GM11168 (cell line): Measurements from ENCODE around the gene CLEC4C.

Source experiments
- in situ Hi-C: fragments of 300-500 bp; cut with MboI; formaldehyde crosslinking; loops from one replicate; pipeline ENCODE4 v1.12.0; 2022; ENCODE audit warnings: low sequenced_read_pairs; ENCODE audit not compliant: unreplicated experiment

Gene CLEC4C

DNA sequence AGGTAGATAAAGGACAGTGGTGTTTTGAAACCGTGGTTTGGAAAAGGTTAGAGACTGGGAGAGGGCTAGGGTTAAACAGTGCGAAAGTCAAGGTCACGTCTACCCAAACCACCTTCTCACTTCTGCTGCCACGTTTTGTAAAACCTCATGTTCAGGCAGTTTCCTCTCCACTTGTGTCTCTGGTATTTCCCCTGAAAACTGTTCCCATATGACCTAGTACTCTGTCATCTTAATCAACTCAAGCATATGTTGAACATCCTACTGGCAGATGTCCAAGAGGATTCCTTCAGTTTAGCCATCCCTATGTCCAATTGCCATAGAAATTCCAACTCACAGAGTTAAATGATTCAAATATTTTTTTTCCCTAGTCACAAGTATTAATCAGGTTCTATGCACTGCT is 17.4 kb downstream of the CLEC4C start:
- in situ Hi-C loops = no loop called here

DNA sequence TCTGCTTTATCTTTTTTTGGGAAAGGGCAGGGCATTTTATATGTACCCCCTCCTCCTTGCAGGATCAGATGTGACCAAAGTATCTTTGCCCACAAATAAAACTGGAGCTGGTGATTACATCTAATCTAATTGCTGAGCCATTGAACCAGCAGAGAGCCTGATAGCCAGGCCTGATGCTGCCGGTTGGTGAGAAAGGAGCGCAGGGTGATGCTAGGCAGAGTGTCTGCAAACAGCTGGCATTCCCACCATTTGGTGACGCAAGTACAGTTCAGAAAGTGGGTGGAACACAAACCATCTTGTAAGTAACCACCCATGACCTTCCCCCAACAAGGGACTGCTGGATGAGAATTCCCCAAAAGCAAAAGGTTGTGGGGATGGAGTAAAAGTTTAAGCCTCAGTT is 23.2 kb downstream of the CLEC4C start:
- in situ Hi-C loops = no loop called here

DNA sequence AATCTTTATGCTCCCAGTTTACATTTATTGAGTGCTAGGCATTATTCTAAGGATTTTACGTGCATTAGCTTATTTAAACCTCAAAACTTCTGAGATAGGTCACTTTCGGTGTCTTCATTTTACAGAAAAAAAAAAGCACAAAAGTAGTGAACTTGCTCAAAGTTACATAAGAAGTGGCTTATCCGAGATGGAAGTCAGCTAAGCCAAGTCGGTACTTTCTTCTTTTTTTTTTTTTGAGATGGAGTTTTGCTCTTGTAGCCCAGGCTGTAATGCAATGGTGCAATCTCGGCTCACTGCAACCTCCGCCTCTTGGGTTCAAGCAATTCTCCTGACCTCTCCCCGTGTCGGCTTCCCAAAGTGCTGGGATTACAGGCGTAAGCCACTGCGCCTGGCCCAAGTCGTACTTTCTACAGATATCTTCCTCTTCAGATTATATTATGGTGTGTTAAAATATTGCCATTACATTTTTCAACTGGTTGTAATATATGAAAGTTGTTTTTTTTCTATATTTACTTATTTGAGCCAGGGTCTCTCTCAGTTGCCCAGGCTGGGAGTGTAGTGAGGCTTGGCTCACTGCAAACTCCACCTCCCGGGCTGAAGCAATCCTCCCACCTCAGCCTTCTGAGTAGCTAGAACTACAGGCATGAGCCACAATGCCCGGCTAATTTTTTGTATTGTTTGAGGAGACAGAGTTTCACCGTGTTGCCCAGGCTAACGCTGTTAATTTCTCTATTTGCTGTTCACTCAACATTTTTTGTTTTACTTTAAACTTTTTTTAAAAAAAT is 27.0 kb downstream of the CLEC4C start:
- in situ Hi-C loops = loop anchor here (5.0 kb wide), 1 partner anchor 82 kb away; no protein-coding TSS in a partner anchor

DNA sequence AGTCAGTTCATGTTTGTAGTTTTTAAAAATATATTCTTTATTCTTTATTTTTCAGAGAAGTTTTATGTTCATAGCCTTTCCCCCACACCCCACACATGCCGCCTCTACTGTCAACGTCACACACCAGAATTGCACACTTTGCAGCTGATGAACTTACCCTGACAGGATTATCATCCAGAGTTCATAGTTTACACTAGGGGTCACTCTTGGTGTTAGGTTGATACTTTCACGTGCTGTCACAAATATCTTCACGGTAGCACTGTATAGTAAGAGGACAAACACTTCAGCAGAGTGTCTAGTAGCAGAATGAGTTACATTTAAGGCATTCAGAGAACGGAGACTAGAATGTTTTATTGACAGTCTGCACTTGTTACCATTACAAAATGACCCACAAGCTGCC is 30.8 kb downstream of the CLEC4C start:
- in situ Hi-C loops = loop anchor here (5.0 kb wide), 1 partner anchor 86 kb away; no protein-coding TSS in a partner anchor

DNA sequence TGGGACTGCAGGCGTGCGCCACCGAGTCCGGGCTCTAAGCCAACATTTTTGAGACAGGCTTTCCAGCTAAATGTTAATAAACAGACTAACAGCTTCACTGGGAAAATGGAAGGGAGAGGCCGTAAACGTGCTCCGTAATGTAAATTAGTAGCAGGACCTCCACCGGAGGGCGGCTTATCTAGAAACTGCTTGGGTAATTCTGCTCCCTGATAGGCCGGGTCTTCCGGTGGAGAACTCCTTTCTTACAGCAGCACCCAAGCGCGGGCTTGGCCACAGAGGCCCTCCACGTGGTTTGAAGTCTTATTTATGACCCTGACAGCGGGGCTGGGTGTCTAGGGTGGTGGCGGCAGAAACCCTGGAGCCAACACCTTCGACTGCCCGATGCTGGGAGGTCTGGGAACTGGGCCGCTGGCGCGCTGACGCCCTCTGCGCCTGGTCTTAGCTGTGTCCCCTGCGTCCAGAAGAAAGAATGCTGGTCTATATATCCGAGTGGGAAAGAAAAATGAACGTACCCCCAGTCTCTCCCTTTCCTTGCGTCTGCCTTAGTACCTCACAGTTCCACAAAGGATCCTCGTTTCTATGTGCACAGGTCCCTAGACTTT is 34.2 kb downstream of the CLEC4C start:
- in situ Hi-C loops = no loop called here

DNA sequence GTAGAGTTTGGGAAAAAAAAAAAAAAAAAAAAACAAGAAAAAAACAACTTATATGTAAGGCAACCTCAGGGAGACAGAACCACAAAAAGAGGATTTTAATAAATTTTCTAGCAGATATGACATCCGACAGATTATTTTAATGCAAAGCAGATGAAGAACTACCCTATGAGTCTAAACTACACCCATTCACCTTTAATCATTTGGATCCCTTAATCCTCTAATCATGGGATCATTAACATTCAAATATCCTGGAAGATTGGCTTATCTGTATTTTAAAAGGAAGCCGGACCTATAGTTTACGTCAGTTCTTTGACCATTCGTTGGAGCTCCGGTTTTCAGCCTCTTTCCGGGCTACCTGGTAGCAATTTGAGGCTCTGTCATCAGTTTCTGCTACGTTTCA is 36.0 kb downstream of the CLEC4C start, which contains the start of gene DPPA3:
TSS of gene DPPA3 (plus strand) at position 301 of the 400 bp plus-strand sequence. CDS start 138 bp downstream, outside the sequence.
- in situ Hi-C loops = no loop called here

DNA sequence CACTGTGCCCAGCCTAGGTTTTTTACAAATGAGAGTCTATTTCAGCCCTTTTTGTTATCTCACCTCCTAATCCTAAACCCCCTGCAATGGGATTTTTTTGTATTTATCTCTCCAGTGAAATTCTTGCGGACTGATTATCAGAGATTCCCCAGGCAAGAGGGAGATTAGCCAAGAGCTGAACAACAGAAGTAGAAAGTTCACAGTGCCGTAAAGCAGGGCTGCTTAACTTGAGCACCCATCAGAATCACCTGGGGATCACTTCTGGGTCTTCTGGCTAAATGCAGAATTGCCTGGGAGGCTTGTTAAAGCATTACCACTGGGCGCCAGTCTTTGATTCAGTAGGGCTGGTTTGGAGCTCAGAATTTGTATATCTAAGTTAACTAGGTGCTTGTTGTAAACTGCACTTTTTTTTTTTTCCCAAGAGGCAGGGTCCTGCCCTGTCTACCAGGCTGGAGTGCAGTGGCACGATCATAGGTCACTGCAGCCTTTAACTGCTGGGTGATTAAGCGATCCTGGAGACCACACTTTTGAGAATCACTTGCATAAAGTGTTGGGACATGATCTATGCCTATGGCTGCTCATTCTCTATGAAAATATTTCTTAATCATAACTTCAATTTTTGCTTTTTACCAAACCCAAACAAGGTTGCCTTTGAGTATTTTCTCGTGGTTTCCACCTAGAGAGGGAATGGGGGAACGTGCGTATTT is 37.1 kb downstream of the CLEC4C start:
- in situ Hi-C loops = no loop called here

DNA sequence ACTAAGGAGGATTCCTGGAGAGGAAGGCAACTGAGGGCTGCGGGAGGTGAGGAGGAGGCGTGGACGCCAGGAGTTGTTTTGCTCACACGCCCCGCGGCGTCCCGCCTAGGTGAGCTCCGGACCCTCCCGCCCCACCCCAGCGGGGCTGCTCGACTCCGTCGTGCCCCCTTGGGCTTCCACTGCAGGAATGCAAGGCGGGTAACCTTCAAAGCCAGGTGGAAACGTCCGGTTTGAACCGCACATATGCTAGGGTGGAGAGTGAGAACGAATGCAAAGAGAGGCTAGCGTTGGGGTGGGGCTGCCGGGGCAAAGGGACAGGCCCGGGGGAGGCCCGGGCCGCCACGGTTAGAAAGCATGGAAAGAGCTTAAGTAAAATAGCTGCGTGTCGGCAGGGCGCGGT is 41.3 kb downstream of the CLEC4C start:
- in situ Hi-C loops = no loop called here

DNA sequence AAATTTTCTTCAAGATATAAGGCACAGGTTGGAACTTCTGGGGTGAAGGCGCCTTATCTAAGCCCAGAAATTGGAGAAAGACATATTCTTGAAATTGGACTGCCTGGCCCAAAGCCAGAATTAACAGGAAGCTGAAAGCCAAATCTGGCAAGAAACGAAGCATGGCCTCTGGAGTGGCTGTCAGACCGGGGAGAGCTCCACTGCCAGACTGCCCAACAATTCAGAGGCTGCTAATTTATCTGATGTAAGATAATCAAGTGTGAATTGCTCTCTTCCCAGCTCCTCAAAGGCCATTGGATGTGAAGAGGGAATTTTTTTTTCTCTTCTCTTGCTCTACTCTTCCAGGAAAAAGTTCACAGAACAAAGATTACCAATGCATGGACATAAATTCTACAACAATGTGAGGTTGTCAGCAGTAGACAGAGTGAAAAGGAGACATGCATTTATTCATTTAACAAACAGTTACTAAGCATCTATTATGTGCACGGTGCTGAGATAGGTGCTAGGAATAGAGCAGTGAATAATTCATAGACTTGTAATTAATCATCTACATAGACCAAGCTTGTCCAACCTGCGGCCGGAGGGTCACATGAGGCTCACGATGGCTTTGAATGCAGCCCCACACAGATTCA is 51.5 kb downstream of the CLEC4C start, which contains the start of gene GDF3:
TSS of gene GDF3 (minus strand) at position 210 of the 632 bp plus-strand sequence. CDS start at position 163, 47 bp downstream.
- in situ Hi-C loops = no loop called here

DNA sequence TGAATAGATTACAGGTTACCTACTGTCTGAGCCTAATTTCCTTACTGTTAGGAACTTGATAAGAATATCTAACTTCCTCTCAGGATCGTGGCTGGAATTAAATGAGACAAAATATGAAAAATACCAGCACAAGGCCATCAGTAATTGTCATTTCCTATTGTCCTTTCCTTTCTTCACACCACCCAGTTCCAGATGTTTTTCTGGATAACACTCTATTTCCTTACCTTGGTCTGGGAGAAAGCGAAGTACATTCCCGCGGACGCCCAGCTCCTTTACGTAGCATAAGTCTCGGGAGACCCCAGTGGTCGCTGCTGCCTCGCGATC is 52.0 kb downstream of the CLEC4C start:
- in situ Hi-C loops = no loop called here

DNA sequence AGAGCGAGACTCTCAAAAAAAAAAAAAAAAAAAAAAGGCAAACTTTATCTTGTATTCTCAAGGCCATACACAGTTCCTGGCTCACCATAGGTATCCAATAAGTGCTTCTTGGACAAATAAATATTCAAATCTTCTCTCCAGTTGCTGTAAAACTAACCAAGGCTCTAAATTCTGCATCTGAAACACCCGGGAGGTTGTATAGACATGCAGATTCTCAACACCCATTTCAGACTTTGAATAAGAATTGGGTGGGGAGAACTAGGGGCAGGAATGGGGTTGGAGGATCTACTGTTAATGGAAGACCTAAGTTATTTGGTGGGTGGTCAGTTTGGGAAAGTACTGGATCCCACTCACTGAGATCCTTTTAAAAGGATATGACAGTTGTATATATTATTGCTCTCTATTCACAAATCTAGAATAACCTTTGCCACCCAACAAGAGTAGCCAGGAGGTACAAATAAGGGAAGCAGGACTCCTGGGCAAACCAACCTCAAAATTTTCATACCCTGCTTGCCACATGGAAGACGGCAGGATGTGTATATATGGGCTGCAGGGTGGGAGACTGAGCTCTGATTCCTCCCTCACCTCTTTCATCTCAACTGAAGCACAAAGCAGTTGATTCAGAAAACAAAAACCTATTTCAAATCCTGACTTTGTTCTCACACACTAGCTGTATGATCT is 52.5 kb downstream of the CLEC4C start:
- in situ Hi-C loops = no loop called here

DNA sequence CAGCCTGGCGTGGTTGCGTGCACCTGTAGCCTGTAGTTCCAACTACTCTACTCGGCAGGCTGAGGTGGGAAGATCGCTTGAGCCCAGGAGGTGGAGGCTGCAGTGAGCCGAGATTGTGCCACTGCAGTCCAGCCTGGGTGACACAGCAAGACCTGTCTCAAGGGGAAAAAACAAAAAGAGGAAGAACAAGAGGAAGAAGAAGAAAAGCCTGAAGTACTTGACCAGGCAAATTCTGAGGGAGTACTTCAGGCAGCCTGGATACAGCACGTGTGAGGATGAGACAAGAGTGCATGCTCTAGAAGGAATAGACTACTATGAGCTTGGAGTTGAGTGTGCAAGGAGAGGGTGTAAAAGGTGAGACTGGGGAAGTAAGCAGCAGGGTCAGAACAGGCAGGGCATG is 53.4 kb downstream of the CLEC4C start:
- in situ Hi-C loops = no loop called here

DNA sequence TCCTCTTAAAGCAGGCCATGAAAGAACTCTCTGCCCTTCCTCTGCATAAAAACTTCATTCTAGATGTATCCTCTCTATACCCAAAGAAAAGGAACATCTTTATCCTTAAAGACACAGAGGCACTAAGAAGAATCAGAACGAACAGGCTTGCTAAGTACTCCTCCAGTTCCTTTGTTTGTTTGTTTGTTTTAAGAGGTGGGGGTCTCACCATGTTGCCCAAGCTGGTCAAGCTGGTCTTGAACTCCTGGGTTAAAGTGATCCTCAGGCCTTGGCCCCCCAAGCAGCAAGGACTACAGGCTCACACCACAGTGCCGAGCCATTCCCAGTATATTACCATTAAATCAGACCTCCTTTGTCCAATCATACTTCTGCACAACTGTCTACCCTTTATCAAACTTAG is 65.6 kb downstream of the CLEC4C start:
- in situ Hi-C loops = no loop called here
